ENCODE measurements around the gene STN1.

STN1 gene

DNA sequence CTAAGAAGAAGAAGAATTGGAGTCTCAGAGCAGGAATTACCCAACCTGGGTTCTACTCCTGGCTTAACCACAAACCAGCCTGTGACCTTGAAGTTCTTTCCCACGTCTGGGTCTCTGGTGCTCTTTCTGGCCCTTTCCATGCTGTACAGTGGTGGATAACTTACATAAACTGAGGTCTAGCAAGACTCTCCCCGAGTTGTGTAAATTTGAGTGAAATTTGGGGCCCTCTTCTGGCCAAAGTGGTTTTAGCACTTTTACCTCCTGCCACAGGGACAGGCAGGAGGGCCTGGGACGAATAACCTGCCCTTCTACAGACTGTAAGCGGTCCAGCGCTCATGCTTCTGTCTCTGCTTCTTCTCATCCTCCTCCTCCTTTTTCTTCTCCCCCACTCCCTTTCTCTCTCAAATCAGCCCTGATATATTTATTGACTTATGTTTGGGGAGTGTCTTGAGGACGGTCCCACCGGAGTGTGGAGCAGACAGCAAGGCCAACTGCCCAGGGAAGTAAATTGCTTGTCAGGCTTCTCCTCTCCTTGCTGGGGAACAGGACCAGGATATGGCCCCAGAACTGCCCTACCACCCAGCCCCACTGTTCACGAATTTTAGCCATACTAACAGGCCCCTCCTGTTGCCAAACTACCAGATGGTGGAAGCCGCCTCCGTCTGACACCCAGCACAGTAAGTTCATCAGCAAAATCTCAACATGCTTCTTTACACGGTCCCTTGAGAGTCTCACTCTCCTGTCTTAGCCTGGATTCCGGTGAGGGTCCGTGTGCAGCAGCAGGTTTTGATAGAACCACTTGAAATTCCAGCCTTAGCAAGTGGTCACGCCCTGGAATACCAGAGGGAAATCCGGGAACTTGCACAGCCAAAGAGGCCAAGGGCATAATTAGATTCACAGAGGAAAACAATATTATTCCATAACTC is 58.6 kb downstream of the STN1 start:
- peak; percentile 45 for DNase-seq

DNA sequence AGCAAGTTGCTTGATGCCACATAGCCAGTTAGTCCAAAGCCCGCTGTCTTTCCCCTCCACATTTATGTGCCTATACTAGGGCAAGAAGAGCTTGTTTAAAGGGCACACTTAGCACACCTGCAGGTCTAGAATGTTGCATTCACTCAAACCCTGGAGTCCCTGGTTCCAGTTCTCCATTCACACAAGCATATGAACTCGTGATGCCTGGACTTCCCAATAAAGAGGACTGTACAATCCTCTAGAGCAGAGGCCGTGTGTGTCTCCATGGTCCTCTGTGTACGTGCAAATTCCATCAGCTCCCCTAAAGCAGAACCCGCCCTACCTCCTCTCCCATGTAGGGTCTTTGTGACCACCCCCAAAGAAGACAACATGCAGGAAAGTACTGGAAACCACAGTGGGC is 59.6 kb downstream of the STN1 start:
- DNase-seq: no peak

DNA sequence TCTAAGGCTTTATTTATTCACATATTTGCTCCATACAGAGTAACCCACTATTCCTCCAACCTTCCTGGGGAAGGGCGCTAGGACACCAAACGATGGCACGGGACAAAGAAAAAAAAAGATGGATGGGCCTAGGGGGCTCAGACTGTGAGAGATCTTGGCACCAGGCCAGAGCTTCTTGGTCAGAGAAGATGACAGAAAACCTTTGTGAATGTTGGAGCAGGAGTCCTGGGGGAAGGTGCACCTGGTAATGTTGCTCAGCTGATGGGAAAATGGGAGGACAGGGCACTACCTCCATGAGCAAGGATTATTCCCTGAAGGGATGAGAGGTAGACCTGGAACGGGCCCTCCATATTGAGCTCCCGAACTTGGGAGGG is 61.2 kb downstream of the STN1 start:
- no peak for DNase-seq

DNA sequence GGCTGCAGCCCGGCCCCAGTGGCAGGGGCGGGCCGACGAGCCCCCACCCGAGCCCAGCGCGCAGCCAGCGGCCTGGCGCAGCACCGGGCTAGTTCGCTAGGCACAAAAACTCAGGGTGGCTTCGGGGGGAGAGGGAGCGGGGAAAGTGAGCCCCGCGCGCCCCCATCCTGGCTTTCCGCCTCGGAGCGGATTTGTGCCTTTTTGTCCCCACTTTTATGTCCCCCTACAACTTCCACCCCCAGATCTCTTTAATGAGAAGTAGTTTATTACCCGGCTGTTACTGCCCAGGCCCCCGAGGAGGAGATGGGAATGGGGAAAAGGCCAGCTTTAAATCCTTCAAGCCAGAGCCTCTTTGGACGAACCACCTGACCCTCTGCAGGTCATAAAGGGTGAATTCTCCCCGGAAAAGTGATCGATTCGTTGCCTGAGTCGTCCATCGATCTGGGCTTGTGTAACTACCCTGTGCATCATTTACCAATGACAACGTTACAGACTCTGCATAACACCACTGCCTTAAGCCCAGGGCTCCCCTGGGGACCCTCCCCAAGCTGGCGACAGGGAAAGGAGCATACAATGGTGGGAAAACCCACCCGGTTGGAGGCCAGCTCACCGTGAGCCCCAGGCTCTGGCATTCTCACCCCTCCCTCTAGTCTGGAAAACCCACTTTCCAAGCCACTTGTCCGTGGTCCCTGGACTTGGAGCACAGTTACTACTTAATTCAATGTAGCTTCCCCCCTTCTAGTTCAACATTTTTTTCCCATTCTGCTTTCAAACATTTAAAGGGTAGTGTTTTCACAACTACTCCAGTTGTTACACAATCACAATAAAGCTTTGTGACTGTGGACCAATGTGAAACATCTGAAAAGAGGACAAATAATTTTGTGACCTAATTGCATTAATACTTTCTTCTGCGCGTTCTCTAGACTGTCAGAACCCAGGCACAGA is 61.9 kb downstream of the STN1 start:
- peak; percentile 51 for DNase-seq

DNA sequence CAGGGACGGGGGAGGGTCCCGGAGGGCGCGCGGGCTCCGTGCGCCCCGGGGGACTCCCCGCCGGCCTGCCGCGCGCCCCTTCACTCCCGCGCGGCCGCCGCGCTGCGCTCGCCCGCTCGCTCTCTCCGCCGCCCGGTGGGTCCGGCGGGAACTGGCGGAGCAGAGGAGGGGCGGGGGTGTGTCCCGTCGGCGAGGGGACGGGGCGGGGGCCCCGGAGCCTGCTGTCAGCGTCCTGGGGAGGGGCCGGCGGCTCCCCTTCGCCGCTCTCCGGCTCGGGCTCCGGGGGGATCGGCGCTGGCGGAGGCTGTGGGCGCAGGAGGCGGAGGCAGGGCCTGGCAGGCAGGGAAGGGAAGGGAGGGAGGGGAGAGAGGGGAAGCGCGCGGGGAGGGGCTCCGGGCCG is 62.6 kb downstream of the STN1 start, which contains the start of gene SH3PXD2A:
SH3PXD2A (minus strand) TSS at position 153 of the 400 bp plus-strand sequence. CDS start 310 bp downstream, outside the sequence.
- DNase-seq: no peak

DNA sequence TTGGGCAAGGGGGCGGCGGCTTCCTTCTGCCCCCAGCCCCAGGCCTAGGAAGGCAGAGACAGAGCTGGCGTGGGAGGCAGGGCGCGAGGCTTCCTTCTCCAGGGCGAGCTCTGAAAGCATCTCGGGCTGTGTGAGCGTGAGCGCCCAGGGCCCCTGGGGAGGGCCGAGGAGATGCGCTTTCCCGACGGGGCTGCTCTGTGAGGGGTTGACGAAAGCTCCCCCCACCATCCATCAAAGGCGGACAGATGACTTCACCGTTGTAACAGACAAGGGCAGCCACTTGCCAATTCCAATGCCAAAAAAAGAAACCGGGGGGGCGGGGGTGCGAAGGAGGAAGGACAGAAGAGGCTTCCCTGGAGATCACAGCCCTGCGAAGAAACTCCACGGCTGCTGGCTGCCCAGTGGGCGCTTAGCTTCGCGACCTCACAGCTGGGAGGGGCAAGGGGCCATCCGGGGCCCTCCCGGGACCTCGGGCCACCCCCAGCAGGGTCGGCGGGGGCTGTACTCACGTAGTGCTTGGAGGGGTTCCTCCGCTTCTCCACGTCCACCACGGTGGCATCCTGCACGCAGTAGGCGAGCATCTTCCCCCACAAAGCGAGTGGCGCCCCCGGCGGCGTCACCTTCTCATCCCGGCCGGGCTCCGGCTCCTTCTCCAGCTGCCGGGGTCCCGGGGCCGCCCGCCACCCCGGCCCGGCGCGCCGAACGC is 63.1 kb downstream of the STN1 start:
- DNase-seq: peak; percentile 13

DNA sequence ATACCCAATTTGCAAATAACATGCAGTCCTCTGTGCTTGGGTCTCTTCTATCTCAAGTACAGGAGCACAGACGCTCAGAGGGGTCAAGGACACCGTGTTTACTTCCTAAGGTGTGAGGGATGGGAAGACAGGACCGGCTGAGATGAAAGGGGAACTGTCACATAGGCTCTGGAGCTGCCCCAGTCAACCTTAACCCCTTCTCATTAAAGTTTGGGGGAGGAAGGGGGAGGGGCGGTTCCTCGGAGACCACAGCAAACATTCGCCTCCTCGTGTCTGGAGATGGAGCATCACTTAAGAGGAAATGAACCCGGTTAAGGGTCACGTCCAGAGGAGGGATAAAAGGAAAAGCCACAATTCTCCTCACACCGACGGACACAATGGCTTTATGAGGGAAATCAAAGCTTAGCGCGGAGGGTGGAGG is 63.7 kb downstream of the STN1 start:
- no peak for DNase-seq

DNA sequence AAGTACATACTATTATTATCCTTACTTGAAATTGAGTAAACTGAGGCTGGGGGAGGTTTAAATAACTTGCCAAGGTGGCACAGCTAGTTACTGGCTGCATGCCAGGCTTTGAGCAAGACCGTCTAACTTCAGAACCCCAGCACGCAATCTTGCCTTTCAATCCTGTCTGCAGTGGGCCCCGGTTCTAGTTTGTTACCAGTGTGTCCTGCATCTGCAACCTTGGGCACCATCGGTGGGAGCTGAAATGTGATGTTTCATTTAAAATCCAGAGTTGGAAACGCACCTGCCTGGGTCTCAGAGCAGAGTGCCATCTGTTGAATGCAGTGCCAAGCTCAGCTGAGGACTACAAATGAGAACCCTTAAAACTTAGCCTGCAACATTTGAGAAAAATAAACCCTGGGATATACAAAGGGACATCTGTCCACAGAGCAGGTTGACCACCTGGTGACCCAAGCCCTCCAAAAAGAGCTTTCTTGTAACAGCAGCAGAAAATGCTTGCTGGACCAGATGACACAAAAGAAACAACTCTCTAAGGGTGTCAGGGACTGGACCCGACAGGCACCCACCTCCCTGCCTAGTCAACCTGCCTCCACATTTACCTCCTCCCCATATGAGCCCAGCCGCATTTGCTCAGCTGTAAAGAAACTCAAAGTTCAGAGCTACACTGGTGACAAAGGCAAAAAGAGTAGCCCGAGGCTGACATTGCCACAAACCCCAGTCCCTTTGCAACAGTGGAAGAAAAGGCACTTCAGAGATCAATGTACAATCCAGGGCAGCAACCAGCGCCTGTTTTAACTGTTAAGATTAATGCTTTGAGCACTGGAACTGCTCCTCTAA is 64.3 kb downstream of the STN1 start:
- DNase-seq: no peak

DNA sequence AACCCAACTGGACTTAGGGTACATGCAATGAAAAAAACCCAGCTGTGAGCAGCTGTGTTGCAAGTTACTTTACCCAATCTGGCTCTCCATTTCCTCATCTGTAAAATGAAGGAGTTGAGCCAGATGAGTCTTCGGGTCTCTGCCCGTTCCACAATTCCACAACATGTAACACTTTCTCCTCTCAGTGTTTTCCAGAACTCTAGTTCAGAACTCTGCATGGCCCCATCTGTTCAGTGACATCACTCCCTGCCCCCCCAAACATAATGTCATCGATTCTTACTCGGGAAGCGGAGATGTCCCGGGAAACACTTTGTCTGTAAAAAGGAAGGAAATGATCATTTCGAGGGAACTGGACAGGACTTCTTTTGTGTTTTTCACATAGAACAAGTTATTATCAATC is 65.1 kb downstream of the STN1 start:
- peak; percentile 69 for DNase-seq

DNA sequence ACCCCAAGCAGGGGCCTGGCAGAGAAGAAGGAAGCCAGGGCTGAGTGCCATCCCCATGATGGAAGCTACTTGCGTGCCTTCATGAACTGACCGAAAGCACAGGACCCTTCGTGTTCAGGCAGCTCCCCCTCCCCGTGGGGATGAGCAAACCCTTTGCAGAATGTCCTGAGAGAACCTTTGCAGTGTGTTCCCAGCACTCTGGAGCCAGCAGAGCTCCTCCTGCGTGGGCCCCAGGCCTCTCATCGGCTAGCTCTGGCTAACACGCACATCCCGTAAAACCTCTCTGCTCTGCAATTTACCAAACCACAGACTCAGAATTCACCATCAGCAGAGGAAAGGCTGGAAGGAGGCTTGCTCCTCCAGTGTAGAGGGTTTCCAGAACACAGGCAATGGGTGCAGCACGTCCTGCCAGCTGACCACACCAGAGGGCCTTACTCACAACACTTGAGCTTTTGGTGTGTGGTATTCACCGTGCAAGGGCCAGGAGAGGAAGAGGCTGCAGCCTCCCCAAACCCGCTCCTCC is 65.7 kb downstream of the STN1 start:
- DNase-seq: no peak

DNA sequence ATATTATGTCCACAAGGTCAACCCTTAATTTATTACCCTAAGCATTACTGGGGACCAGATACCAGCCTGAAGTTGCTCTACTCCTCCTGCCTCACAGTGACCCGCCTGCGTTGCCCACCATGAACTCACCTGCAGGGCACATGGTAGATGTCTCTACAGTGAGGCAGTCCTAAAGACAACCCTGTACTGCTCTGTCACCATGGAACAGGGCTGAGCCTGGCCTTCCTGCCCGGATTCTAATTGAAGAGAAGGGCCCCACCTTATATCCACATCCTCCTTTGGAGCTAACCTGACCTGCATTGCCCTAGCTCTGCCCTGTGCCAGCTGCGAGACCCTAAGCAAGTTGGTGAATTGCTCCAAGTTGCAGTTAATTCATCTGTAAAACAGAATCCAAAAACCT is 66.7 kb downstream of the STN1 start:
- no peak for DNase-seq

DNA sequence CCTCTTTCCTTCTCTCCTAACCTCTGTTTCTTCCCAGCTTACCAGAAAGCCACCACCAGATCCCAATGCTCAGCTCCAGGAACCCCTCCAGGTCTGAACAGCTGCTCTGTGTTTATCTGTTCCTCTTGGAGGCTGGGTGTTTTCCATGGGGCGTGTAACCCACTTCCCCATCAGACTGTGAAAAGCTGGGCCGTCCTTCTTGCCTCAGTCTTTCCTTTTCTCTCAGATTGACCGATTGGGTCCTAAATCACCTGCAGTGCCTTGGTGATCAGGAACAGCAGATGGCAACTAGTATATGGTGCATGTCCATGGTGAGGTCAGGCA is 67.5 kb downstream of the STN1 start:
- DNase-seq: peak; percentile 49

DNA sequence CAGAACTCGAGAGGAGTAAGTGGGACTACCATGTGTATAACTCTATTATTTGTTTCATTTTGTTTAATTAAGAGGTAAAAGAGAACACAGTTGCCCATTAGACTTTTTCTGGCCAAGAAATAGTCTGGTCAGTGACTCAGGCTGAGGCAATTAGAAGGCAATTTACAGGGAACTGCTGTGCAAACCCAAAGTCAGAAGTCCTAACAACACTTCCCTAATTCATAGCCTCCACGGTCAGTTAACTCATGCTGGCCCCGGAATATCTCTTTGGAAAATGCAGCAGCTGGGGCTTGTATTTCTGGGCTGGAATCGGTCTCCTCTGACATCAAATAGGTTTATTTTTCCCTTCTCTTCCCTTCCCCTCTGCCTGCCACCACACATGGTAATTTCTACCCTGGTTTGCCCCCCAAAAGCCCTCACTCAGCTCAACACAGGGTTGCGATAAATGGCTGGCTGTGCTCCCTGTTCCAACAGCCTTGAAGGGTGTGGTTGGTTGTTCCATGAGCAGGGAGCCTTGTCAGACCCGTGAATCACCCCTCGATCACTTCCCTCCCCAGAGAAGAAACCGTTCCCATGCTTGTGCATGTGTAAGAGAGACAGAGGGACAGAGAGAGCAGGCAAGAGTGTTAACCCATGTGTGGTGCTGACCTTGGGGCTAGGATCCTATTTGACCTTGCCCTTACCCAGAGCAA is 68.0 kb downstream of the STN1 start:
- peak; percentile 82 for DNase-seq

DNA sequence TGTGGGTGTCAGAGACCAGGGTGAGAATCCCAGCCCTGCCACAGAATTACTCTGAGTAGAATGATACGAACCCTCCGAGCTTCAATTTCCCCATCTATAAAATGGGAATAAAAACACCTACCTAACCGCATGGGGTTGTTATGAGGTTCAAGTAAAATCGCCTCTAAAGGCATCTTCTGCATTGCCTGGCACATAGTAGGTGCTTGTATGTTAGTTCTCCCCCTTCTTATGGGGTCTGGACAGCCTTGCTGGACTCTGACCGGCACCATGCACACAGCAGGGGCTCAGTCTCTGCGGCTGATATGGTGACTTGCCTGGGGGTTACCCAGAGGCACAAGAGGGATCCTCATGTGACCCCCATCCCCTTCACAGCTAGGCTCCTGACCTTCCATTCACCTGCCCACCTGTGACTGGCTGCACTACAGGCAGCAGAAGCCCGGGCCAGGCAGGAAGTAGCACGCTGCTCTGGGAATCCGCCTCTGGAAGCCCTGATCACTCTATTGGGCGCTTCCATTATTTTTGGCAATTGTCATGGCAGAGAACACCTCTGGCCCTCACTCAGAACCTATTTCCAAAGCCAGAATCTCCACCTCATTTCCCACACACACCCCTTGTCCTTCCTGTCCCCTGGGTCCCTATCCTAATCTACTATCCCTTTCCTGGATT is 68.6 kb downstream of the STN1 start:
- no peak for DNase-seq

DNA sequence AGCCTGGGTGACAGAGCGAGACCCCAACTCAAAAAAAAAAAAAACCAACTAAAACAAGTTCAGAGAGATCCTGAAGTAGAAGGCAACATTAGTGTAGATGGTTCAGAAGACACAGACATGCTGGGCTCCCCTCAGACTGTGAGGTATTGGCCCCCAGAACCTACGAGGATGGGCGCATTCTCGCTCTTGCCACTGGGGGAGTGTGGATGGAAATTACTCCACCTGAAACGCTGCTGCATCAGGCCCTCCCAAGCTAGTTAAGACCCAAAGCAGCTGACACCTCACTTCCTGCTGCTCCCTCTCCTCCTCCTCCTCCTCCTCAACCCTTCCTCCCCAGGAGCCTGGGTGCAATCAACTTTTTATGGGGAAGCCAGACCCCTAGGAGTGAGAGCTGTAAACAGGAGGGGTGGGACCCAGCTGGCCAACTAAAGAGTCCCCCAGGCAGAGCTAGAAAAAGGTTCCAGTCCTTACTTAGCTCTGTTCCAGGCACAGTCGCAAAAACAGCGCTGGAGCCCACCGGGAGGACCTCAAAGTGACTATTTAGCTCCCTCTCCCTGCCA is 70.0 kb downstream of the STN1 start:
- no peak for DNase-seq

DNA sequence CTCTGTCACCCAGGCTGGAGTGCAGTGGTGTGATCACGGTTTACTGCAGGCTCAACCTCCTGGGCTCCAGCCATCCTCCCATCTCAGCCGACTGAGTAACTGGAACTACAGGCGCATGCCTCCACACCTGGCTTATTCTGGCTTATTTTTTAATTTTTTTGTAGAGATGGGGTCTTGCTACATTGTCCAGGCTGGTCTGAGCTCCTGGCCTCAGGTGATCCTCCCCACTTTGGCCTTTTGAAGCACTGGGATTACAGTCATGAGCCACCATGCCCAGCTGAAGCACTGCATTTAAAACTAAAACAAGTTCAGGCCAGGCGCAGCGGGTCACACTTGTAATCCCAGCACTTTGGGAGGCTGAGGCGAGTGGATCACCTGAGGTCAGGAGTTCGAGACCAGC is 70.6 kb downstream of the STN1 start:
- DNase-seq: no peak

DNA sequence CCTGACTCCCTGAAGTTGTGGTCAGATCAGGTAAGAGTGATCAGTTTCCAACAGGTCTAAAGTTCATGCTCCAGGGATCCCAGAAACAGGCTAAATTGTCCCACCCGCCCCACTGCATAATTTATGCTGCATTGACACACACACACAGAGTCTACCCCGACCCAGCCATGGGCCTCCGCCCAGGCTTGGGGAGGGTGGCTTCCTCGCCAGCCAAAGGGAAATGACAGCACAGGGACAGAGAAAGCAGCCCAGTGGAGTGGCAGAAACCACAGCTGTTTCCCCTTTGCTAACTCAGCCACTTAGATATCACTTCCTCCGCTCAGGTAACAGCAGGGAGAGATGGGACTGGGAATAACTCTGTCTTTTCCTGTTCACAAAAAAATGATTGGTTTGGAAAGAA is 72.0 kb downstream of the STN1 start:
- DNase-seq: peak; percentile 50

DNA sequence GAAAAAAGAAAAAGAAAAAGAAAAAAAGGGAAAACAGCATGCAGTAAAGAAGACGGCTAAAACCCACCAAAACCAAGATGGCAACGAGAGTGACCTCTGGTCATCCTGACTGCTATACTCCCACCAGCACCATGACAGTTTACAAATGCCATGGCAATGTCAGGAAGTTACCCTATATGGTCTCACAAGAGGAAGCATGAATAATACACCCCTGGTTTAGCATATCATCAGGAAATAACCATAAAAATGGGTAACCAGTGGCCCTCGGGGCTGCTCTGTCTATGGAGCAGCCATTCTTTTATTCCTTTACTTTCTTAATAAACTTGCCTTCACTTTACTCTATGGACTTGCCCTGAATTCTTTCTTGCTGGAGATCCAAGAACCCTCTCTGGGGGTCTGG is 72.6 kb downstream of the STN1 start:
- DNase-seq: peak; percentile 71

DNA sequence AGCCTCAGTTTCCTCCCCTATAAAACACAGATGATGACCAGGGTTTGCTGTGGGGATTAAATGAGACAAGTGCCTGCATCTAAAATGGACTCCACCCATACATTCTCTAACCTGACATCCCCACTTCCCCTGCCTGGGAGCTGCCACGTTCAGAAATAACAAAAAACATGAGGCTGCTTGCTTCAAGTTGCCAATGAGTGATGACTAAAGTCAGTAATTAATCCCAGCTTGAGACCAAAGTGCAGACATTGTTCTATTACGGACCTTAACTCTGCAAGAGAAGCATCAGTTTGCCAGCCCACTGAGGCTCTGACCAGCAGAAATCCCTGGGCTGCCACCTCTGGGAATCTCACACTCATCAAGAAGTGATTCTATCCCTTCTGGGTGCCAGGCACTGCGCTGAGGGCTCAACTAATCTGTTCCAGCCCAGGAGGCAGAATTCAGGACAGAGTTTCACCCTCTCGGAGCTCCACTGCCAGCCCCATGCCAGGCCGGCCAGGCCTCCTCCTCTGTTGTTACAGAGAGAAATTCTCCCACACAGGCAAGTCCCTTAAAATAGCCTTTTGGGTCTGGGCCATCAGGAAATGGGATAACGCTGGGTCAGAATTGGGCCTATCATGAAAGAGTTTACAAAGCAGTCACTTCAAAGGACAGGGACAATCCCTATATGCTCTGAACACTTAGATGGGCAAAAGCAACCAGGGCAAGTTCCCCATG is 74.0 kb downstream of the STN1 start:
- no peak for DNase-seq

DNA sequence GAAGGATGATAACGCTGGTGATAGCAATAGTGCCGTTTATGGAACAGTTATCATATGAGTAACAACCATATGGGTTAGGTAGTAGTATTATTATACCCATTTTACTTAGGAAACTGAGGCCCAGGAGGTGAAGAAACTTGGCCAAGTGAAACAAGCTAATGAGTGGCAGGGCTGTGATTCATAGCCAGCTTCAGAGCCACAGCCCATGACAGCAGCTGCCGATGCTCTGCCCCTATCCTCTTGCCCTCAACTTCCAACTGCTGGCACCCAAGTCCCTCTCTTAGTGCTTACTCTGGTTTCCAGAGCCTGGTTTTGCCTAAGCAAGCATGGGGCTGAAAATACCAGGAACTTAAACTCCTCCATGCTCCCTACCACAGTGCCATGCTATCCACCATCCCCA is 74.9 kb downstream of the STN1 start:
- DNase-seq: no peak
